ENCODE results near the gene C5.

Gene C5

GRCh38 chr9:120934281-120934680 lies 115.8 kb downstream of the C5 start:
- peak overlapping the region; percentile 74; the same call in 1 of the 2 replicates for H3K27ac ChIP-seq
- H3K27me3 ChIP-seq (ENCODE audit: insufficient read depth, low read depth): no peaks in the 10 kb centered on the region
- peak overlapping the region; percentile 77; the same call in 1 of the 2 replicates for H3K4me2 ChIP-seq
- H2AFZ ChIP-seq (ENCODE audit: low read depth): no peak overlapping the region
- TF ChIP-seq CTCF (conservative IDR thresholded peaks at IDR 0.05; ENCODE audit: low read depth, low read length): no peak
- no peak overlapping the region for H3K4me3 ChIP-seq (IDR thresholded peaks at IDR 0.05; ENCODE audit: insufficient read depth, low read depth, low read length)
- H3K36me3 ChIP-seq (ENCODE audit: insufficient read depth): no peaks in the 10 kb centered on the region
- H3K79me2 ChIP-seq (ENCODE audit: insufficient read depth, low read depth): no peaks in the 10 kb centered on the region
- no peaks in the 10 kb centered on the region for H4K20me1 ChIP-seq (ENCODE audit: insufficient read depth)
- no peak overlapping the region for H3K9ac ChIP-seq
- H3K4me1 ChIP-seq (ENCODE audit: low read depth, poor library complexity, severe bottlenecking): peaks cover 85% of the 10 kb centered on the region

GRCh38 chr9:120933310-120934055 lies 116.6 kb downstream of the C5 start:
- Histone ChIP-seq H4K20me1 (ENCODE audit: insufficient read depth) (no peaks in the 10 kb centered on the region), H3K79me2 (ENCODE audit: insufficient read depth, low read depth) (no peaks in the 10 kb centered on the region), H3K4me2 (peak overlapping the region; percentile 49), H3K4me3 (IDR thresholded peaks at IDR 0.05; ENCODE audit: insufficient read depth, low read depth, low read length) (no peak overlapping the region), H3K36me3 (ENCODE audit: insufficient read depth) (no peaks in the 10 kb centered on the region), H3K9ac (no peak overlapping the region), H3K27ac (peak overlapping the region; percentile 87; the same call in 1 of the 2 replicates), H3K4me1 (ENCODE audit: low read depth, poor library complexity, severe bottlenecking) (peaks cover 89% of the 10 kb centered on the region), H3K27me3 (ENCODE audit: insufficient read depth, low read depth) (no peaks in the 10 kb centered on the region), H2AFZ (ENCODE audit: low read depth) (no peak overlapping the region)
- TF ChIP-seq CTCF (conservative IDR thresholded peaks at IDR 0.05; ENCODE audit: low read depth, low read length): no peak

GRCh38 chr9:120932086-120932823 lies 117.8 kb downstream of the C5 start:
- no peak for TF ChIP-seq CTCF (conservative IDR thresholded peaks at IDR 0.05; ENCODE audit: low read depth, low read length)
- Histone ChIP-seq H3K9ac (peak overlapping the region; percentile 50), H3K4me1 (ENCODE audit: low read depth, poor library complexity, severe bottlenecking) (peaks cover 96% of the 10 kb centered on the region), H3K36me3 (ENCODE audit: insufficient read depth) (no peaks in the 10 kb centered on the region), H3K4me3 (IDR thresholded peaks at IDR 0.05; ENCODE audit: insufficient read depth, low read depth, low read length) (no peak overlapping the region), H3K27me3 (ENCODE audit: insufficient read depth, low read depth) (no peaks in the 10 kb centered on the region), H2AFZ (ENCODE audit: low read depth) (peak overlapping the region; percentile 36), H3K4me2 (peak overlapping the region; percentile 49), H3K27ac (peak overlapping the region; percentile 87), H4K20me1 (ENCODE audit: insufficient read depth) (no peaks in the 10 kb centered on the region), H3K79me2 (ENCODE audit: insufficient read depth, low read depth) (no peaks in the 10 kb centered on the region)

GRCh38 chr9:120931231-120932085 lies 118.6 kb downstream of the C5 start:
- TF ChIP-seq CTCF (conservative IDR thresholded peaks at IDR 0.05; ENCODE audit: low read depth, low read length): no peak
- no peaks in the 10 kb centered on the region for H4K20me1 ChIP-seq (ENCODE audit: insufficient read depth)
- H2AFZ ChIP-seq (ENCODE audit: low read depth): peak overlapping the region; percentile 36
- H3K36me3 ChIP-seq (ENCODE audit: insufficient read depth): no peaks in the 10 kb centered on the region
- H3K4me3 ChIP-seq (IDR thresholded peaks at IDR 0.05; ENCODE audit: insufficient read depth, low read depth, low read length): no peak overlapping the region
- H3K27me3 ChIP-seq (ENCODE audit: insufficient read depth, low read depth): no peaks in the 10 kb centered on the region
- peak overlapping the region; percentile 87 for H3K27ac ChIP-seq
- no peaks in the 10 kb centered on the region for H3K79me2 ChIP-seq (ENCODE audit: insufficient read depth, low read depth)
- H3K4me1 ChIP-seq (ENCODE audit: low read depth, poor library complexity, severe bottlenecking): peaks cover 96% of the 10 kb centered on the region
- H3K4me2 ChIP-seq: peak overlapping the region; percentile 49
- H3K9ac ChIP-seq: peak overlapping the region; percentile 50

Measured in KMS-11 (cell line).